ENCODE data around the gene DENND1A.

DNA sequence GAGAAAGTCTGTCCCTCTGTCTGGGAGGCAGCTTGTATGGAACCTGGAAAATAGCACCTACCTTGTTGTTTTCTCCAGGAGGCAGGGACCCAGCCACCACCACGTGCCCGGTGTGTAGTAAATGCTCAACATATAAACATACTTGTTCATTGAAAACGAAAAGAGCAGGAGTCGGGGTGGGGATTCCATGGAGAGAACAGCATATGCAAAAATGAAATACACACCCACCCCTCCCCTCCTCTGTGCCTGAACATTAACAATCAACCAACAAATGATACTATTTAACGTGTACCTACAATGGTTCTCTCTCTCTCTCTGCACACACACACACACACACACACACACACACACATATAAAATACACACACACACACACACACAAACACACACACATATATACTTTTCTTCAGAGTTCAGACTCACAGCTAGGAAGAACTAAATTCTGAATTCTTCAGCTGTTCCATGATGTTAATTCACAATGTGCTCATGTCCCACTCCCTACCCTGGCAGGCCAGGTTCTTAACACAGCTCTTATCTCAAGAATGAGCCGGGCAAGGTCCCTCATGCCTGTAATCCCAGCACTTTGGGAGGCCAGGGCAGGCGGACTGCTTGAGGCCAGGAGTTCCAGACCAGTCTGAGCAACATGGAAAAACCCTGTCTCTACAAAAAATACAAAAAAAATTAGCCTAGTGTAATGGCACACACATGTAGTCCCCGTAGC, 16.3 kb upstream of the DENND1A start:
- TF ChIP-seq EZH2 (IDR thresholded peaks at IDR 0.05) (no peak), POLR2AphosphoS5 (IDR thresholded peaks at IDR 0.05; ENCODE audit: borderline replicate concordance, low read depth, low read length) (no peak)
